GM21423 (cell line): Measurements from ENCODE around the gene STKLD1.
"Not testable (repeated sequence)": the region's sequence is repeated elsewhere in the genome, so short reads cannot be mapped to it uniquely, and the experiment has no call there.

Source experiments
- ATAC-seq: cut with Tn5 transposase; IDR thresholded peaks from one replicate; pipeline ENCODE4 v1.9.1; 2021; ENCODE audit warnings: mild to moderate bottlenecking, moderate library complexity; ENCODE audit not compliant: unreplicated experiment

The STKLD1 gene

GRCh38 chr9:133382507-133383141 is 6.5 kb downstream of the STKLD1 start:
- no peak for ATAC-seq

- ATAC-seq, result no peak
These were observed 7.3 kb downstream of the STKLD1 start for GRCh38 chr9:133383438-133383837.

GRCh38 chr9:133384736-133385321 is 8.7 kb downstream of the STKLD1 start:
- ATAC-seq, result no peak

GRCh38 chr9:133385452-133385851 is 9.3 kb downstream of the STKLD1 start:
- no peak for ATAC-seq

- ATAC-seq, result no peak
These were observed 10.2 kb downstream of the STKLD1 start for GRCh38 chr9:133386338-133386737.

GRCh38 chr9:133387680-133388079 is 11.5 kb downstream of the STKLD1 start:
- no peak for ATAC-seq

- ATAC-seq, result no peak
These were observed 12.9 kb downstream of the STKLD1 start for GRCh38 chr9:133389025-133389557.

GRCh38 chr9:133389562-133389961 is 13.4 kb downstream of the STKLD1 start:
- no peak for ATAC-seq

GRCh38 chr9:133390713-133391112 is 14.5 kb downstream of the STKLD1 start:
- ATAC-seq, result no peak

- ATAC-seq, result not testable (repeated sequence)
These were observed 15.3 kb downstream of the STKLD1 start for GRCh38 chr9:133391449-133391848.

GRCh38 chr9:133392308-133392707 is 16.1 kb downstream of the STKLD1 start:
- ATAC-seq, result not testable (repeated sequence)

GRCh38 chr9:133393399-133393798 is 17.2 kb downstream of the STKLD1 start:
- ATAC-seq, result no peak

- no peak for ATAC-seq
These were observed 18.6 kb downstream of the STKLD1 start for GRCh38 chr9:133394687-133395271.

- no peak for ATAC-seq
These were observed 20.8 kb downstream of the STKLD1 start for GRCh38 chr9:133396952-133397351.

- no peak for ATAC-seq
These were observed 21.2 kb downstream of the STKLD1 start for GRCh38 chr9:133397370-133397769.

- ATAC-seq, result no peak
These were observed 21.7 kb downstream of the STKLD1 start for GRCh38 chr9:133397895-133398294.

- ATAC-seq, result no peak
These were observed 24.1 kb downstream of the STKLD1 start for GRCh38 chr9:133400292-133400691.

- no peak for ATAC-seq
These were observed 25.4 kb downstream of the STKLD1 start for GRCh38 chr9:133401588-133401987.

- no peak for ATAC-seq
These were observed 26.5 kb downstream of the STKLD1 start for GRCh38 chr9:133402689-133403088.

GRCh38 chr9:133403766-133404453 is 27.7 kb downstream of the STKLD1 start:
- ATAC-seq, result no peak

GRCh38 chr9:133404454-133405002 is 28.4 kb downstream of the STKLD1 start:
- no peak for ATAC-seq
